Activated CD8-positive, alpha-beta memory T cell treated with anti-CD3 and anti-CD28 coated beads for 48 hours (primary cell): ENCODE data around the gene HELT.
"Not testable (repeated sequence)": the region's sequence is repeated elsewhere in the genome, so short reads cannot be mapped to it uniquely, and the experiment has no call there.

ENCODE experiments used
- DNase-seq, 3 experiments: peaks; one replicate each; pipeline ENCODE4 v3.0.0-alpha.2; 2020; ENCODE audit warnings: low read depth in 2 of 3, low spot score in 2 of 3

Gene HELT

DNA sequence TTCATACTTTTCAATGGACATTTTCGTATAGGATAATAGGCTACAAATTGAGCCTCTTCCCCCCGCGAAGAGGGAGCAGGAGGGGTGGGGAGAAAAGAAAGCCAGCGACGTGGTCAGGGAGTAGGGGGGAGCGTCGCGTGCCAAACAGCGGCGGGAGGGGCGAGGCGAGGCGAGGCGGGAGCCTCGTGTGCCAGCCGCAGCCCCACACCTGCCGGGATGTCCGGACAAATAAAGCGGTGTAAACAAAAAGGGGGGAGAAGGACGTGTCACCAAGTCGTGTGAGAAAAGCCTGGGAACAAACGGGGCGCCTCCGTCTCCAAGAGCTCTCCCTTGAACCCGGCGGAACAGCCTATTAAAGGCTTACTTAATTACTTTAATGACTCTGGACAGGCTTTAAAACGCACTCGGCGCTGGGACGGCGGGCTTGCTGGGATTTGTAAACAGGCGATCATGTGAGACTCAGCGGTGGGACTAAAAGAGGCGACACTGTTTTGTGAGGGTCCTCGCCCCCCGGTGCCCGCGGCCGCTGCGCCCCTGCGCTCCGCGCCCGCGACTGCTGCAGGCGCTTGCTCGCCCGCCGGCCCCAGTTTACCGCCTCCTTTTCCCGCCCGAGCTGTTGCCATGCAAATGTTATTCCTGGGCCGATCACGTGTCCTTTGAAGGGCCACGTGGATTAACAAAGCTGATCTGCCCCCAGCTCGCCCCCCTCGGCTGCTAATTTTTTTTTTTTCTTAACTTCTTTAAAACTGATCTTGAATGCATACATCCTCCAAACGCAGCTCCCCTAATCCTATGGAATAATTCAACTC is at the start of gene HELT:
TSS of gene HELT (plus strand) at position 527 of the 809 bp plus-strand sequence. CDS start 439 bp downstream, outside the sequence.
- DNase-seq = no peak

- no peak for DNase-seq
Measured at GRCh38 chr4:184968784-184969201, 49.5 kb upstream of the HELT start.

- no peak for DNase-seq
Measured at GRCh38 chr4:184969610-184970009, 48.7 kb upstream of the HELT start.

- DNase-seq = no peak
Measured at GRCh38 chr4:184972991-184973390, 45.3 kb upstream of the HELT start.

DNA sequence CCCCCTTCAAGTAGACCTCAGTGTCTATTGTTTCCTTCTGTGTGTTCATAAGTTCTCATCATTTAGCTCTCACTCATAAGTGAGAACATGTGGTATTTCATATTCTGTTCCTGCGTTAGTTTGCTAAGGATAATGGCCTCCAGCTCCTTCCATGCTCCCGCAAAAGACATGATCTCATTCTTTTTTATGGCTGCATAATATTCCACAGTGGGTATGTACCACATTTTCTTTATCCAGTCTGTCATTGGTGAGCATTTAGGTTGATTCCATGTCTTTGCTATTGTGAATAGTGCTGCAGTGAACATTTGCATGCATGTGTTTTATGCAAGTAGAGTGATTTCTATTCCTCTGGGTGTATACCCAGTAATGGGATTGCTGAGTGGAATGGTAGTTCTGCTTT is 41.9 kb upstream of the HELT start:
- DNase-seq = not testable (repeated sequence)

- no peak for DNase-seq
Measured at GRCh38 chr4:184977747-184978146, 40.5 kb upstream of the HELT start.

GRCh38 chr4:184978211-184978610 is 40.1 kb upstream of the HELT start:
- DNase-seq = no peak

GRCh38 chr4:184979461-184980124 is 38.7 kb upstream of the HELT start:
- no peak for DNase-seq

DNA sequence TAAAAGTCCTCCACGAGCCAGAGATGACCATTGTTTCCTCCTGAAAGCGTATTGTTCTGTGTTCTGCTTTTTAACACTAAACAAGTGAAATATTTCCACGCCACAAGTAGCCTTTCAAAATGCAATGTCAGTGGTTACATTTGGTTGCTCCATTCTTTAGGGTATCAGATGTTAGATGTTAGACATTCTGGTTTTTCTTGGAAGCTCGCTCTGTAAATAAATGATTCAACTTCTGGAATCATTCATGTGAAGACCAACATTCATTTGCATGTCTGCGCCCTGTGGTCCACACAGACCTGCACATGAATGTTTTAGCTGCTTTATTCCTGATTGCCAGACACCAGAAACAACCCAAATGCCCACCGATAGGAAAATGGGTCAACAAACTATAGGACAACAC is 38.0 kb upstream of the HELT start:
- no peak for DNase-seq

- DNase-seq = peak in 1 of 3 experiments; percentile 28
Measured at GRCh38 chr4:184983672-184984356, 34.5 kb upstream of the HELT start.

DNA sequence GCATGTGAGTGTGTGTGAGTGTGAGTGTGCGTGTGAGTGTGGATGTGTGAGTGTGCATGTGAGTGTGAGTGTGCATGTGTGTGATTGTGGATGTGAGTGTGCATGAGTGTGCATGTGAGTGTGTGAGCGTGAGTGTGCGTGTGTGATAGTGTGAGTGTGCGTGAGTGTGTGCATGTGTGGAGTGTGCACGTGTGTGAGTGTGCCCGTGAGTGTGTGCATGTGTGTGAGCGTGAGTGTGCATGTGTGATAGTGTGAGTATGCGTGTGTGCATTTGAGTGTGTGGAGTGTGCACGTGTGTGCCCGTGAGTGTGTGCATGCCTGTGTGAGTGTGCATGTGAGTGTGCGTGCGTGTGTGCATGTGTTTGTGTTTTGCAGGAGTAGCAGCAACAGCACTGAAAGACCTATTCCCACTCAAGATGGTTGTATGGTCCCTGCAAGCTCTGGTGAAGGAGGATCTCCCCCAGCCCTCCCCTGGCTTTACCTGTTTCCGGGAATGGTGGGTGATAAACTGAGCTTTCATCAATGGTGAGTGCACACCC is 30.7 kb upstream of the HELT start:
- DNase-seq = no peak

GRCh38 chr4:184988611-184989010 is 29.7 kb upstream of the HELT start:
- DNase-seq = no peak

GRCh38 chr4:184989283-184989682 is 29.0 kb upstream of the HELT start:
- DNase-seq = not testable (repeated sequence)

DNA sequence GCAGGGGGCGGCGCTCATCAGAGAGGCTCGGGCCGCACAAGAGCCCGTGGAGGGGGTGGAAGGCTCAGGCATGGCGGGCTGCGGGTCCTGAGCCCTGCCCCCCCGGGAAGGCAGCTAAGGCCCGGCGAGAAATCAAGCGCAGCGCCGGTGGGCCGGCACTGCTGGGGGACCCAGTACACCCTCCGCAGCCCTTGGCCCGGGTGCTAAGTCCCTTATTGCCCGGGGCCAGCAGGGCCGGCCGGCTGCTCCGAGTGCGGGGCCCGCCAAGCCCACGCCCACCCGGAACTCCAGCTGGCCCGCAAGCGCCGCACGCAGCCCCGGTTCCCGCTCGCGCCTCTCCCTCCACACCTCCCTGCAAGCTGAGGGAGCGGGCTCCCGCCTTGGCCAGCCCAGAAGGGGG is 28.2 kb upstream of the HELT start:
- DNase-seq = not testable (repeated sequence)

GRCh38 chr4:184991860-184992259 is 26.4 kb upstream of the HELT start:
- no peak for DNase-seq

DNA sequence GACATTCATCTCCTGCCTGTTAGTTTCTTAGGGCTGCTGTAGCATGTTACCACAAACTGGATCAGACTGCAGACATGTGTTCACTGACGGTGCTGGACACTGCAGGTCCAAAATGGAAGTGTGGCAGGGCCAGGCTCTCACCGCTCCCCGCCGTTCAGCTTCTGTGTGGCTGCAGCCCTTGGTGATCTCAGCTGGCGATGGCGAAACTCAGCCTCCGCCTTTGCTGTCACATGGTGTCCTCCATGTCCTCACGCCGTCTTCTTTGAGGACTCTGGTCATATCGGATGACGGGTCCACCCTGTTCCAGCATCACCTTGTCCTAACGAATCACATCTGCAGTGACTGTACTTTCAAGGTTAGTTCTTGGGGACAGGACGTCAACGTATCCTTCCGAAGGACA is 25.9 kb upstream of the HELT start:
- DNase-seq = no peak

DNA sequence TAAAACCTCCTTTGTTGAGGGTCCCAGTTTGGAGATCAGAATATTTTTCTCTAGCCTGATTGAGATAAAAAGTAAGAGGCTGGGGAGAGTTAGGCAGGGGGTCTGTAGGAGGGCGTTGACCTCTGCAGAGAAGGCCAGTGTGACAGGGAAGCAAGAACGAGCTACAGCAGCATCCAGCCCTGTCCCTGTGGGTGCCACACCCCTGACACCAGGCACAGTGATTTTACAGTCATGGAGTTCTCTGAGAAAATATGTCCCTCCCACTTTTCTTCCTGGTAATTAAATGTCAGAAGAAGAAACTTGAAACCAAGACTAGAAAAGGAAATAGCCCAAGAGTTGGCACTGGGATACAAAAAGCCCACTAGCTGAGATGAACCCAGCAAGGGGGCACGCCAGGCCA is 25.0 kb upstream of the HELT start:
- DNase-seq = no peak

GRCh38 chr4:184994010-184994622 is 24.2 kb upstream of the HELT start:
- no peak for DNase-seq

GRCh38 chr4:184994623-184995010 is 23.7 kb upstream of the HELT start:
- no peak for DNase-seq

- not testable (repeated sequence) for DNase-seq
Measured at GRCh38 chr4:184997656-184998055, 20.6 kb upstream of the HELT start.

DNA sequence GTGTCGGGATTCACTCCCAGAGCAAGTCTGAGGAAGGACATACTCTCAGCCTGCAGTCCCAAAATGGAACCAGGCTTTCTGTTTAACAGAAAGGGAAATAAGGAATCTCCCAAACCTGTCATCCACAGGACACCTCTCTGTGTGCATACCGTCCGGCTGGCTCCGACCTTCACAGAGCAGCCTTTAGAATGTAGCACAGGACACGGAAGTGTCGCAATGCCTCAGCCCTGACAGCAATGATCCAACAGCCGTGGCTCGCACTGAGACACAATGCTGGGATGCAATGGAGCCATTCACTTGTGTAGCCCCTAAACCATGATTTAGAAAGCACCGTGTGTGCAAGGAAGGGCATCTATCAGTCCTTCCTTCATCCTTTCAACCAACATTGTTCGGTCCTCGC is 15.5 kb upstream of the HELT start:
- no peak for DNase-seq
